ENCODE measurements around the gene BAZ2B.

Gene BAZ2B

DNA sequence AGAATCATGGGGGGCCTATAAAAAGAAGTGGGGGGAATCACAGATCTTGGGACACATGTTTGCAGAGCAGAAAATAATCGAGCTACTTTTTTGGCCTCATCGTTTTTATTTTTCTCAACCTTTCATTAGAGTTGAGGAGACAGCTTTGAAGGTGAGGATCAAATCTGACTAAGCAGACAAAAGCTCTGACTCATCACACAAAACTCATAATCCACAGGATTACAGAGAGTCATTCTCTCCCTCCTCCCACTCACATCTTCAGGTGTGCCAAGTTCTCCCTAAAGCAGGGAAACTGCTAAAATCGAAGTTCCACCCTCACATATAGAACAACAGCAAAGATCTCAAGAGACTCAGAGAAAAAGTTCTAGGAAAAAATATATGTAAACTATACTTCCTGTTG lies 15.6 kb downstream of the BAZ2B start:
- H3K4me3 ChIP-seq (replicated peaks; ENCODE audit: low read depth, low read length) = no peak overlapping the region
- TF ChIP-seq, protein P1, sequence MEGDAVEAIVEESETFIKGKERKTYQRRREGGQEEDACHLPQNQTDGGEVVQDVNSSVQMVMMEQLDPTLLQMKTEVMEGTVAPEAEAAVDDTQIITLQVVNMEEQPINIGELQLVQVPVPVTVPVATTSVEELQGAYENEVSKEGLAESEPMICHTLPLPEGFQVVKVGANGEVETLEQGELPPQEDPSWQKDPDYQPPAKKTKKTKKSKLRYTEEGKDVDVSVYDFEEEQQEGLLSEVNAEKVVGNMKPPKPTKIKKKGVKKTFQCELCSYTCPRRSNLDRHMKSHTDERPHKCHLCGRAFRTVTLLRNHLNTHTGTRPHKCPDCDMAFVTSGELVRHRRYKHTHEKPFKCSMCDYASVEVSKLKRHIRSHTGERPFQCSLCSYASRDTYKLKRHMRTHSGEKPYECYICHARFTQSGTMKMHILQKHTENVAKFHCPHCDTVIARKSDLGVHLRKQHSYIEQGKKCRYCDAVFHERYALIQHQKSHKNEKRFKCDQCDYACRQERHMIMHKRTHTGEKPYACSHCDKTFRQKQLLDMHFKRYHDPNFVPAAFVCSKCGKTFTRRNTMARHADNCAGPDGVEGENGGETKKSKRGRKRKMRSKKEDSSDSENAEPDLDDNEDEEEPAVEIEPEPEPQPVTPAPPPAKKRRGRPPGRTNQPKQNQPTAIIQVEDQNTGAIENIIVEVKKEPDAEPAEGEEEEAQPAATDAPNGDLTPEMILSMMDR (IDR thresholded peaks at IDR 0.05; ENCODE audit: low read depth, low read length, missing control alignments) = no peak
- no peak for DNase-seq (ENCODE audit: extremely low read depth, low read depth)

DNA sequence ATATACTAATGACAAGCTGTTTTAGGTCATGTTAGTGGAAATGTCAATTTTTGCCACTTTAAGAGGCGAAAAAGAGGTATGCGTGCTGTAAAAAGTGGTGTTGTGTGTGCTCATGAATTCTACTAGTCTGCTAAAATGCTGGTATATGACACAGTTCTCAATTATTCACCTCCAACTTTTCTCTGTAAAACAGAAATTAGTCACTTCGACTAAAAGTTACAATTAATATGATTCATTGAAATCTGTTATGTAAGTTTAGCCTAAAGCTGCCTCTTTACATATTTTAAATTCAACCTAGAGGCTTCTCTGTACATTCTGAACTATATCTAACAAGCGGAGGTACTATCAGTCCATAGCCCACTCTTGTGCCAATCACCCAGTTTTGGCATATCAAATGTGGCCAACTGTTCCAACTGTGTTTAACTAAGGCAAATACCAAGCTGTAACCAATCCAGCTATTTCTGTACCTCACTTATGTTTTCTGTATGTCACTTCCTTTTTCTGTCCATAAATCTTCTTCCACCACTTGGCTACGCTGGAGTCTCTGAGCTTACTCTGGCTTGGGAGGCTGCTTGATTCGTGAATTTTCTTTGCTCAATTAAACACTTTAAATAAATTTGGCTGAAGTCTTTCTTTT lies 20.8 kb downstream of the BAZ2B start:
- no peak overlapping the region for H3K4me3 ChIP-seq (replicated peaks; ENCODE audit: low read depth, low read length)
- TF ChIP-seq, protein P1 (IDR thresholded peaks at IDR 0.05; ENCODE audit: low read depth, low read length, missing control alignments) = no peak
- no peak for DNase-seq (ENCODE audit: extremely low read depth, low read depth)

DNA sequence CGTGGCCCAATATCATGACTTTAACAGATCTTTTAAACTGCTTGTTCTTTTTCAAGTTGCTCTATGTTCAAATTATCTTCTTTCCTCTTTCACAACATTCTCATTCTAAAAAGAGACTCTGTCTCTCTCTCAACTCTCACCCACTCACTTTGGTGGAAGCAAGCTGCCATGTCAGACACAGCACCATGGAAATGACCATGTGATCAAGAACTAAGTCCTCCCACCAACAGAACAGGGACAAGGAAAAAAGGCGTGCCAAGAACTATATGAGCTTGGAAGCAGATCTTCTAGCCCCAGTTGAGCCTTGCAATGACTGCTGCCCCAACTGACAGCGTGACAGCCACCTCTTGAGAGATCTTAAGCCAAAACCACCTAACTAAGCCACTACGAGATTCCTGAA lies 23.9 kb downstream of the BAZ2B start:
- TF ChIP-seq, protein P1 (IDR thresholded peaks at IDR 0.05; ENCODE audit: low read depth, low read length, missing control alignments) = no peak
- no peak overlapping the region for H3K4me3 ChIP-seq (replicated peaks; ENCODE audit: low read depth, low read length)
- no peak for DNase-seq (ENCODE audit: extremely low read depth, low read depth)

DNA sequence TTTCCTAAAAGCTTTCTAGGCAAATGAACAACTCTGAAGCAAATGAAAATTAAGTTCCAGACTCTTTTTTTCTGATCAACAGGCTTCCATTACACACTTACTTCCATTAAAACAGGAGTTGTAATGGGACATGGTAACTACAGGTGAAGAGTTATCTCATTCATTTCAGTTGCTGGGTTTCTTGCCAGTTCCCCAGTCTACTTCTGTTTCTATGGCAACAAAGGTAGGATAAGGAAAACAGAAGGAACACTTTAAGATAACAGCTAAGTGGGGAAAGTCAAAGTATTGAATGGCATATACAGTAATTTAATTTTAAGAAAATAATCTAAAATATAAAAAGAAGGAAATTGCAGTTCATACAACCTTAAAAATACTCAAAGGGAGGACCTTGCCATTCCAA lies 25.1 kb downstream of the BAZ2B start:
- TF ChIP-seq, protein P1 (IDR thresholded peaks at IDR 0.05; ENCODE audit: low read depth, low read length, missing control alignments) = no peak
- no peak for DNase-seq (ENCODE audit: extremely low read depth, low read depth)
- no peak overlapping the region for H3K4me3 ChIP-seq (replicated peaks; ENCODE audit: low read depth, low read length)

DNA sequence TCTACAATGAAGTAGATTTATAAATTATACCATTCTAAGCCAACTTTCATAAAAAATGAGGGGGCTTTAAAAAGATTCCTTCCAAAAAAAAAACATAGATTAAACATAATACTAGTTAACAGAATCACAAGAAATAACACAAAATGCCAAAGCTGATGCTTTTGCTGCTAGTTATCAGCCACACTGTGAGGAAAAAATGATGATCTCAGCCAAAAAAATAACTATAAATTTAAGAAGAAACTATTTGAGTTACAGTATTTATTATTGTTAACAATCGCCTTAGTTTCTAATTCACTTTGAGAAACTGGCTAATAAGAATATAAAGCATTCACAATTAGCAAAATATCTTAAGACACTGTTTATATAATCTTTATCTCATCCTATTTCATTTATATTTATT lies 27.1 kb downstream of the BAZ2B start:
- TF ChIP-seq, protein P1 (IDR thresholded peaks at IDR 0.05; ENCODE audit: low read depth, low read length, missing control alignments) = no peak
- no peak overlapping the region for H3K4me3 ChIP-seq (replicated peaks; ENCODE audit: low read depth, low read length)
- no peak for DNase-seq (ENCODE audit: extremely low read depth, low read depth)

DNA sequence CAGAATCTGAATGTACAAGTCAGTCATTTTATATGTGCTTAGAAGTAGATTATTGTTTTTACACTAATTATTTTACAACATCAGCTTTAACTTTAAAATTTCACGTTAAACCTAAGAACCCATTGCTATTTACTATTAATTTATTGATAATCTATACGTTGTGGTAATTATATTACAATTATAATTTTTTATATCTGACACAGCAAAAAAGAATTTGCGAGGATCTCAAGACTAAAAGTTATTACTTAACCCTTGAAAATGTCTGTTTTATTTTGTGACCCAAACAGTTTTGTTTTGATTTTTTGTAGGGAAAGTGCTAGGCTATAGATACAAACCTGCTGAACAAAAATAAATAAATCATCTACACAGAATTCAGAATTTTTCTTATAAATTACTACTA lies 30.3 kb downstream of the BAZ2B start:
- H3K4me3 ChIP-seq (replicated peaks; ENCODE audit: low read depth, low read length) = no peak overlapping the region
- TF ChIP-seq, protein P1 (IDR thresholded peaks at IDR 0.05; ENCODE audit: low read depth, low read length, missing control alignments) = no peak

DNA sequence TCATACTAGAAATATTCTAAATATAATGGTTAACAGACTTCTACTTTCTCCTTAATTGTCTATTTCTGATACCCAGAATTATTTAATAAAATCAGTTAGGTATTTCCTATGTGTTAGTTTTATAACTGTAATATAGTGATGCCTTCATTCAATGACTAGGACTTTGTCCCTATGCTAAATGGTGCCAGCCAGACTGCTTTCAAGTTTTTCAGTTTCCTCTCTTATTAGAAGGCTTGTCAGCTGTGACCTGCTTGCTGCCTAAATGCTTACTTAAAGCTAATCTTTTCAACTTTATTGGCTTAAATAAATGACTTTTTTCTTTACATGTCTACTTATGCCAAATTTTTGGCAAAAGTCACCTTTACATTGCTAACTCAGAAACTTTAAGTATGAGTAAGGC lies 30.7 kb downstream of the BAZ2B start:
- DNase-seq (ENCODE audit: extremely low read depth, low read depth) = no peak
- TF ChIP-seq, protein P1 (IDR thresholded peaks at IDR 0.05; ENCODE audit: low read depth, low read length, missing control alignments) = no peak
- H3K4me3 ChIP-seq (replicated peaks; ENCODE audit: low read depth, low read length) = no peak overlapping the region

More for the DNA sequence above, 30.3 kb downstream of the BAZ2B start:
- no peak for DNase-seq (ENCODE audit: extremely low read depth, low read depth)
